DMS 273 treated with DMSO at 0.1 percent for 48 hours (cell line): ENCODE results near the gene SLC35E2B.
"Not testable (repeated sequence)": the region's sequence is repeated elsewhere in the genome, so short reads cannot be mapped to it uniquely, and the experiment has no call there.

Experiments used
- DNase-seq: peaks from one replicate; lab custom pipeline; 2025; lab: John Stamatoyannopoulos, UW

The SLC35E2B gene

GRCh38 chr1:1703796-1704195 is 11.2 kb upstream of the SLC35E2B start:
- DNase-seq, result no peak

- not testable (repeated sequence) for DNase-seq
Measured at GRCh38 chr1:1702506-1702905, 9.9 kb upstream of the SLC35E2B start.

- not testable (repeated sequence) for DNase-seq
Measured at GRCh38 chr1:1700557-1700956, 8.0 kb upstream of the SLC35E2B start.

GRCh38 chr1:1700067-1700466 is 7.5 kb upstream of the SLC35E2B start:
- DNase-seq, result not testable (repeated sequence)

GRCh38 chr1:1699061-1699460 is 6.5 kb upstream of the SLC35E2B start:
- not testable (repeated sequence) for DNase-seq

- DNase-seq, result not testable (repeated sequence)
Measured at GRCh38 chr1:1697358-1698183, 5.0 kb upstream of the SLC35E2B start.

- not testable (repeated sequence) for DNase-seq
Measured at GRCh38 chr1:1696431-1697357, 4.1 kb upstream of the SLC35E2B start.

- DNase-seq, result peak; percentile 43
Measured at GRCh38 chr1:1692324-1692713, 276 bp downstream of the SLC35E2B start.

- not testable (repeated sequence) for DNase-seq
Measured at GRCh38 chr1:1691443-1691842, 1.2 kb downstream of the SLC35E2B start.

GRCh38 chr1:1689526-1689925 is 3.1 kb downstream of the SLC35E2B start:
- not testable (repeated sequence) for DNase-seq

- DNase-seq, result no peak
Measured at GRCh38 chr1:1687846-1688245, 4.7 kb downstream of the SLC35E2B start.

GRCh38 chr1:1684031-1684681 is 8.4 kb downstream of the SLC35E2B start:
- no peak for DNase-seq

- DNase-seq, result no peak
Measured at GRCh38 chr1:1683104-1683905, 9.3 kb downstream of the SLC35E2B start.

- DNase-seq, result no peak
Measured at GRCh38 chr1:1680912-1681273, 11.7 kb downstream of the SLC35E2B start.

GRCh38 chr1:1680031-1680911 is 12.3 kb downstream of the SLC35E2B start:
- DNase-seq, result no peak

- DNase-seq, result no peak
Measured at GRCh38 chr1:1678581-1679380, 13.8 kb downstream of the SLC35E2B start.

GRCh38 chr1:1677718-1678580 is 14.6 kb downstream of the SLC35E2B start:
- DNase-seq, result no peak

- DNase-seq, result not testable (repeated sequence)
Measured at GRCh38 chr1:1676087-1676486, 16.5 kb downstream of the SLC35E2B start.

- not testable (repeated sequence) for DNase-seq
Measured at GRCh38 chr1:1675218-1675617, 17.4 kb downstream of the SLC35E2B start.
